GM21576 (cell line): ENCODE measurements around the gene NGDN.

ENCODE experiments used
- ATAC-seq: cut with Tn5 transposase; IDR thresholded peaks from one replicate; pipeline ENCODE4 v1.9.1; 2021; ENCODE audit warnings: mild to moderate bottlenecking, moderate library complexity; ENCODE audit not compliant: unreplicated experiment

The NGDN gene

GRCh38 chr14:23520899-23521533, 51.5 kb downstream of the NGDN start:
- no peak for ATAC-seq

GRCh38 chr14:23521785-23522640, 52.5 kb downstream of the NGDN start:
- ATAC-seq: no peak

GRCh38 chr14:23522643-23523198, 53.2 kb downstream of the NGDN start:
- ATAC-seq: no peak

GRCh38 chr14:23523229-23524016, 53.9 kb downstream of the NGDN start:
- ATAC-seq: no peak

- ATAC-seq: no peak
These were observed 55.5 kb downstream of the NGDN start for GRCh38 chr14:23524954-23525353.

GRCh38 chr14:23525611-23526010, 56.1 kb downstream of the NGDN start:
- no peak for ATAC-seq
